ENCODE results near the gene XPNPEP3. TPM values are rescaled to one million over a fixed set of nuclear protein-coding genes. Genes with fewer than 3 reads are reported as not detected.

Gene XPNPEP3
- total RNA-seq, 4 donors from 2014 or later: 10.0 to 19.5 (median 14.6) TPM

GRCh38 chr22:40928657-40929056 lies 71.7 kb downstream of the XPNPEP3 start:
- 71% methylated on average over 1 of the region's 1 CpG for WGBS
- no peak for DNase-seq (ENCODE audit: low spot score in 2 of 2)
- Histone ChIP-seq H3K27ac (no peak overlapping the region), H3K27me3 (no peaks in the 10 kb centered on the region), H3K36me3 (peaks cover 79% of the 10 kb centered on the region), H3K4me3 (no peak overlapping the region), H3K9me3 (no peaks in the 10 kb centered on the region), H3K4me1 (no peaks in the 10 kb centered on the region)
- TF ChIP-seq CTCF (IDR thresholded peaks at IDR 0.05) (no peak), POLR2AphosphoS5 (IDR thresholded peaks at IDR 0.05) (no peak), EP300 (IDR thresholded peaks at IDR 0.05) (no peak), POLR2A (IDR thresholded peaks at IDR 0.05) (no peak)

- DNase-seq (ENCODE audit: low spot score in 2 of 2): no peak
- no peaks in the 10 kb centered on the region for H3K9me3 ChIP-seq
- no peaks in the 10 kb centered on the region for H3K4me1 ChIP-seq
- TF ChIP-seq CTCF (IDR thresholded peaks at IDR 0.05) (no peak), POLR2A (IDR thresholded peaks at IDR 0.05) (no peak), POLR2AphosphoS5 (IDR thresholded peaks at IDR 0.05) (no peak), EP300 (IDR thresholded peaks at IDR 0.05) (no peak)
- no peak overlapping the region for H3K27ac ChIP-seq
- no peak overlapping the region for H3K4me3 ChIP-seq
- H3K36me3 ChIP-seq: peaks cover 46% of the 10 kb centered on the region
- WGBS: 96% methylated on average over 2 of the region's 2 CpGs
- no peaks in the 10 kb centered on the region for H3K27me3 ChIP-seq
Observed at GRCh38 chr22:40932396-40932795, 75.4 kb downstream of the XPNPEP3 start.

- H3K27ac ChIP-seq: no peak overlapping the region
- H3K36me3 ChIP-seq: peaks cover under 1% of the 10 kb centered on the region
- no peaks in the 10 kb centered on the region for H3K27me3 ChIP-seq
- WGBS: 73% methylated on average over 2 of the region's 2 CpGs
- no peak for TF ChIP-seq POLR2AphosphoS5 (IDR thresholded peaks at IDR 0.05)
- TF ChIP-seq EP300 (IDR thresholded peaks at IDR 0.05): no peak
- TF ChIP-seq CTCF (IDR thresholded peaks at IDR 0.05): no peak
- TF ChIP-seq POLR2A (IDR thresholded peaks at IDR 0.05): no peak
- no peaks in the 10 kb centered on the region for H3K4me1 ChIP-seq
- H3K9me3 ChIP-seq: no peaks in the 10 kb centered on the region
- no peak for DNase-seq (ENCODE audit: low spot score in 2 of 2)
- no peak overlapping the region for H3K4me3 ChIP-seq
Observed at GRCh38 chr22:40939202-40939601, 82.3 kb downstream of the XPNPEP3 start.

GRCh38 chr22:40950962-40951794 lies 94.2 kb downstream of the XPNPEP3 start, which contains the start of gene RBX1:
RBX1 (plus strand) TSS chr22:40951378; CDS start chr22:40951399, 21 bp downstream.
- peaks cover 41% of the 10 kb centered on the region for H3K4me1 ChIP-seq
- peak; percentile 99 to 100 for DNase-seq (ENCODE audit: low spot score in 2 of 2)
- WGBS: under 1% methylated on average over 41 of the region's 86 CpGs

More at GRCh38 chr22:40950962-40951794, 94.2 kb downstream of the XPNPEP3 start, which contains the start of gene RBX1:
- H3K27ac ChIP-seq: peak within 1 kb of the TSS; percentile 95
- H3K36me3 ChIP-seq: peaks cover 7% of the 10 kb centered on the region
- no peaks in the 10 kb centered on the region for H3K27me3 ChIP-seq
- H3K9me3 ChIP-seq: no peaks in the 10 kb centered on the region
- peak in 1 of 2 donors; percentile 87 for TF ChIP-seq POLR2A (IDR thresholded peaks at IDR 0.05)
- TF ChIP-seq EP300 (IDR thresholded peaks at IDR 0.05): no peak
- peak; percentile 45 to 91 (median 86) for TF ChIP-seq POLR2AphosphoS5 (IDR thresholded peaks at IDR 0.05)
- no peak for TF ChIP-seq CTCF (IDR thresholded peaks at IDR 0.05)
- H3K4me3 ChIP-seq: peak within 1 kb of the TSS; percentile 73

Measured in suprapubic skin (tissue), 4 donors.